Measurements from ENCODE around the gene RGS10. TPM values are rescaled to one million over a fixed set of nuclear protein-coding genes. Genes with fewer than 3 reads are reported as not detected.

The RGS10 gene, protein sequence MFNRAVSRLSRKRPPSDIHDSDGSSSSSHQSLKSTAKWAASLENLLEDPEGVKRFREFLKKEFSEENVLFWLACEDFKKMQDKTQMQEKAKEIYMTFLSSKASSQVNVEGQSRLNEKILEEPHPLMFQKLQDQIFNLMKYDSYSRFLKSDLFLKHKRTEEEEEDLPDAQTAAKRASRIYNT
- total RNA-seq, result 37.5 and 40.5 TPM in 2 replicates

GRCh38 chr10:119542357-119542987 lies at the start of gene RGS10:
TSS of gene RGS10 (minus strand) at chr10:119542719. CDS start at chr10:119542638, 81 bp downstream.

Other genes starting within 250 kb of the RGS10 start
- 23.1 and 27.0 TPM in 2 replicates for gene TIAL1, start 54.2 kb upstream of the RGS10 start, total RNA-seq
- 9.0 and 24.9 TPM in 2 replicates for gene BAG3, start 108.7 kb upstream of the RGS10 start, total RNA-seq
- 19.4 and 19.9 TPM in 2 replicates for gene INPP5F, start 183.3 kb upstream of the RGS10 start, total RNA-seq

Data from regular cardiac myocyte (primary cell).